ENCODE measurements around the gene LY6G5B.

DNA sequence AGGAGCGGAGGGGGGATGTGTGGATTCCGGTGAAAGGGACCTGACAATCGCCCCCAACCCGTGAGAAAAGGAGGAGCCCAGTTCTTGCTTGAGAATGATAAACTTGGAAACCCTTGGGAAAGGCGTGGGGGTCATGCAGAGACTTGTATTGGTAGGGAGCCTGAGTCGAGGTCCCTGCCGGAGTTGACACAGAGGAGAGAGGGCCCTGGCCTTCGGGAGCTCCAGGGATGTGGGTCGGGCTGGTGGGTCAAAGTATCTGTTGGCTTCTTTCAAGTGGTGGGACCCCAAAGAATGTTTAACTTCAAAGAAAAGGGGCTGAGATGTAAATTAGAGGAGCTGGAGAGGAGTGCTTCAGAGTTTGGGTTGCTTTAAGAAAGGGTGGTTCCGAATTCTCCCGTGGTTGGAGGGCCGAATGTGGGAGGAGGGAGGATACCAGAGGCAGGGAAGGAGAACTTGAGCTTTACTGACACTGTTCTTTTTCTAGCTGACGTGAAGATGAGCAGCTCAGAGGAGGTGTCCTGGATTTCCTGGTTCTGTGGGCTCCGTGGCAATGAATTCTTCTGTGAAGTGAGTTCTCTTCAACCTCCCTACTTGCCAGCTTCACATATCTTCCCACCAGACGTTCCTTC is 3.3 kb upstream of the LY6G5B start:
- TF ChIP-seq, protein P1, sequence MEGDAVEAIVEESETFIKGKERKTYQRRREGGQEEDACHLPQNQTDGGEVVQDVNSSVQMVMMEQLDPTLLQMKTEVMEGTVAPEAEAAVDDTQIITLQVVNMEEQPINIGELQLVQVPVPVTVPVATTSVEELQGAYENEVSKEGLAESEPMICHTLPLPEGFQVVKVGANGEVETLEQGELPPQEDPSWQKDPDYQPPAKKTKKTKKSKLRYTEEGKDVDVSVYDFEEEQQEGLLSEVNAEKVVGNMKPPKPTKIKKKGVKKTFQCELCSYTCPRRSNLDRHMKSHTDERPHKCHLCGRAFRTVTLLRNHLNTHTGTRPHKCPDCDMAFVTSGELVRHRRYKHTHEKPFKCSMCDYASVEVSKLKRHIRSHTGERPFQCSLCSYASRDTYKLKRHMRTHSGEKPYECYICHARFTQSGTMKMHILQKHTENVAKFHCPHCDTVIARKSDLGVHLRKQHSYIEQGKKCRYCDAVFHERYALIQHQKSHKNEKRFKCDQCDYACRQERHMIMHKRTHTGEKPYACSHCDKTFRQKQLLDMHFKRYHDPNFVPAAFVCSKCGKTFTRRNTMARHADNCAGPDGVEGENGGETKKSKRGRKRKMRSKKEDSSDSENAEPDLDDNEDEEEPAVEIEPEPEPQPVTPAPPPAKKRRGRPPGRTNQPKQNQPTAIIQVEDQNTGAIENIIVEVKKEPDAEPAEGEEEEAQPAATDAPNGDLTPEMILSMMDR (IDR thresholded peaks at IDR 0.05), result no peak
- no peak for TF ChIP-seq POLR2A (IDR thresholded peaks at IDR 0.05)

All from adrenal gland (tissue), 5 donors.